Suppressor macrophage treated with lipopolysaccharide for 4 hours (primary cell): ENCODE results near the gene RHBDD3.
A peak's percentile ranks its signal among the peaks of the same experiment; 100 is the strongest.

Experiments used
- DNase-seq: peaks from one replicate; pipeline ENCODE4 v3.0.0-alpha.2; 2020

The RHBDD3 gene

GRCh38 chr22:29306175-29306834 lies 38.5 kb upstream of the RHBDD3 start, which contains the start of gene GAS2L1:
GAS2L1 (plus strand) TSS chr22:29306650; CDS start chr22:29308106, 1,456 bp downstream.
- DNase-seq, result peak; percentile 80

GRCh38 chr22:29305836-29306174 lies 38.0 kb upstream of the RHBDD3 start:
- DNase-seq, result no peak

- DNase-seq, result no peak
Observed at GRCh38 chr22:29302681-29303465, 35.1 kb upstream of the RHBDD3 start.

- DNase-seq, result no peak
Observed at GRCh38 chr22:29302402-29302680, 34.6 kb upstream of the RHBDD3 start.

GRCh38 chr22:29301716-29302401 lies 34.1 kb upstream of the RHBDD3 start:
- DNase-seq, result no peak

- no peak for DNase-seq
Observed at GRCh38 chr22:29300807-29301601, 33.2 kb upstream of the RHBDD3 start.

GRCh38 chr22:29300467-29300806 lies 32.7 kb upstream of the RHBDD3 start:
- no peak for DNase-seq

- no peak for DNase-seq
Observed at GRCh38 chr22:29299136-29299900, 31.5 kb upstream of the RHBDD3 start.

GRCh38 chr22:29298641-29299040 lies 30.9 kb upstream of the RHBDD3 start:
- no peak for DNase-seq

GRCh38 chr22:29292379-29292778 lies 24.6 kb upstream of the RHBDD3 start:
- DNase-seq, result no peak

GRCh38 chr22:29291215-29291614 lies 23.4 kb upstream of the RHBDD3 start:
- no peak for DNase-seq

GRCh38 chr22:29290061-29290460 lies 22.3 kb upstream of the RHBDD3 start:
- DNase-seq, result no peak

GRCh38 chr22:29288837-29289236 lies 21.1 kb upstream of the RHBDD3 start:
- no peak for DNase-seq

GRCh38 chr22:29284196-29284595 lies 16.4 kb upstream of the RHBDD3 start:
- no peak for DNase-seq

GRCh38 chr22:29277927-29278326 lies 10.1 kb upstream of the RHBDD3 start:
- DNase-seq, result no peak

- no peak for DNase-seq
Observed at GRCh38 chr22:29275819-29276565, 8.2 kb upstream of the RHBDD3 start.

- DNase-seq, result no peak
Observed at GRCh38 chr22:29275167-29275566, 7.4 kb upstream of the RHBDD3 start.

GRCh38 chr22:29272624-29273023 lies 4.8 kb upstream of the RHBDD3 start:
- no peak for DNase-seq

- DNase-seq, result peak; percentile 44
Observed at GRCh38 chr22:29270475-29271271, 2.9 kb upstream of the RHBDD3 start.

GRCh38 chr22:29269731-29270474 lies 2.1 kb upstream of the RHBDD3 start:
- DNase-seq, result peak; percentile 32
